Pulmonary artery endothelial cell (primary cell): ENCODE data around the gene ABCA1. TPM values are rescaled to one million over a fixed set of nuclear protein-coding genes. Genes with fewer than 3 reads are reported as not detected.
"Not testable (repeated sequence)": the region's sequence is repeated elsewhere in the genome, so short reads cannot be mapped to it uniquely, and the experiment has no call there.

Experiments
- DNase-seq: peaks from one replicate; pipeline ENCODE4 v3.0.0-alpha.2; 2011; ENCODE audit warnings: low read depth, low spot score
- total RNA-seq: library from RNA; depleted of rRNA; stranded (reverse); fragments of >200 nt; gene quantifications from 2 replicates; pipeline ENCODE4 v1.2.3, GENCODE V29; 2014

The ABCA1 gene, protein sequence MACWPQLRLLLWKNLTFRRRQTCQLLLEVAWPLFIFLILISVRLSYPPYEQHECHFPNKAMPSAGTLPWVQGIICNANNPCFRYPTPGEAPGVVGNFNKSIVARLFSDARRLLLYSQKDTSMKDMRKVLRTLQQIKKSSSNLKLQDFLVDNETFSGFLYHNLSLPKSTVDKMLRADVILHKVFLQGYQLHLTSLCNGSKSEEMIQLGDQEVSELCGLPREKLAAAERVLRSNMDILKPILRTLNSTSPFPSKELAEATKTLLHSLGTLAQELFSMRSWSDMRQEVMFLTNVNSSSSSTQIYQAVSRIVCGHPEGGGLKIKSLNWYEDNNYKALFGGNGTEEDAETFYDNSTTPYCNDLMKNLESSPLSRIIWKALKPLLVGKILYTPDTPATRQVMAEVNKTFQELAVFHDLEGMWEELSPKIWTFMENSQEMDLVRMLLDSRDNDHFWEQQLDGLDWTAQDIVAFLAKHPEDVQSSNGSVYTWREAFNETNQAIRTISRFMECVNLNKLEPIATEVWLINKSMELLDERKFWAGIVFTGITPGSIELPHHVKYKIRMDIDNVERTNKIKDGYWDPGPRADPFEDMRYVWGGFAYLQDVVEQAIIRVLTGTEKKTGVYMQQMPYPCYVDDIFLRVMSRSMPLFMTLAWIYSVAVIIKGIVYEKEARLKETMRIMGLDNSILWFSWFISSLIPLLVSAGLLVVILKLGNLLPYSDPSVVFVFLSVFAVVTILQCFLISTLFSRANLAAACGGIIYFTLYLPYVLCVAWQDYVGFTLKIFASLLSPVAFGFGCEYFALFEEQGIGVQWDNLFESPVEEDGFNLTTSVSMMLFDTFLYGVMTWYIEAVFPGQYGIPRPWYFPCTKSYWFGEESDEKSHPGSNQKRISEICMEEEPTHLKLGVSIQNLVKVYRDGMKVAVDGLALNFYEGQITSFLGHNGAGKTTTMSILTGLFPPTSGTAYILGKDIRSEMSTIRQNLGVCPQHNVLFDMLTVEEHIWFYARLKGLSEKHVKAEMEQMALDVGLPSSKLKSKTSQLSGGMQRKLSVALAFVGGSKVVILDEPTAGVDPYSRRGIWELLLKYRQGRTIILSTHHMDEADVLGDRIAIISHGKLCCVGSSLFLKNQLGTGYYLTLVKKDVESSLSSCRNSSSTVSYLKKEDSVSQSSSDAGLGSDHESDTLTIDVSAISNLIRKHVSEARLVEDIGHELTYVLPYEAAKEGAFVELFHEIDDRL (N-terminal part only)
- 5.9 and 7.2 TPM in 2 replicates for total RNA-seq

DNA sequence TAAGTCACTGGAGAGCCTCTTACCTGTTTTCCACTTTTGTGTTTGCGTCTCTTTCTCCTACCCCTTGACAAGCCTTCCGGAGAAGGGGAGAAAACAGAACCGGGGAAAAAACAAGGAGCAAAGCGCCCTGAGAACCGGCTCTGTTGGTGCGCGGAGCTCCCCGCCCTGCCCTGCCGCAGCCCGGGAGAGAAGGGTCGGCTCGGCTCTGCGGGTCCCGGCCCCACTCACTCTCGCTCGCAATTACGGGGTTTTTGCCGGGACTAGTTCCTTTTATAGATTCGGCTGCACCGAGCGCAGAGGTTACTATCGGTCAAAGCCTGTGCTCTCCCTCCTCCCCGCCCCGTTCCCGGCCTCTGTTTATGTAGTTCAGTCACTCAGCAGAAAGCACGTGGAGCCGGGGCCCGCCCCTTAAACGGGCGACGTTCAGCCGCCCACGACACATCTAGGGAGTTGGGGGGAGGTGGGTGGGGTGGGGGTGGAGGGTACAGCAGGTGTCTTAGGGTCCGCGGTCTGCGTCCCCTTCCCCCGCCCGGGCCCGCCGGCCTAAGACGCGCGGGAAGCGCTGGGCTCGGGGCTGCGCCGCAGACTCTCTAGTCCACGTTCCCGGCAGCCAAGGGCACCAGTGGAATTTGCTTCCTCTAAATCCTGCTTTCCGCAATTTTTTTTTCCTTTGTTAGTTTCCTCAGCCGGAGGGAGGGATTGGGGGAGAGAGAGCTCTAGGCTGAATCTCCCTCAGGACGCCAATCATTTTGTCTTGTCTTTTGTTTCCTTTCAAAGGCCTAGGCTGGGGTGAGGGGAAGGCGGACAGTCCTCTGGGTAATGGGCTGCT, at the start of gene ABCA1:
Gene ABCA1 (minus strand): TSS at position 244 of the 829 bp plus-strand sequence. CDS start 24,476 bp downstream, outside the sequence.
- peak; percentile 43 for DNase-seq

DNA sequence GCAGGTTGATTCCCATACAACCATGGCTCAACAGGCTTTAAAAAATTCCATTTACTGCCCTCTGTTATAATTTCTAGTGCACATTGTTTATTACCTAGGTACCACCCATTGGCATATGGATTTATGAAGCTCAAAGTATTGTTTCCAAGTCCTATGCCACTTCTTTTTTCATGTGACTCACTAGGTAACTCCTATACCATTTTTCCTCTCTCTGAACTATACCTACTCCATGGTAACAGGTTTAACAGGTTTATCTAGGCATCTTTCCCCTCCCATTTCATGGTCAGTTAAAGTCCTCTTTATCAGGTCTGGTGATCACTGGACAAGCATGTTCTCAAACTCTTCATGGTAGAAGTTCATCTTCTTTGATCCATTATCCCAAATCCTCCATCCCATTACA, 49.6 kb upstream of the ABCA1 start:
- no peak for DNase-seq

DNA sequence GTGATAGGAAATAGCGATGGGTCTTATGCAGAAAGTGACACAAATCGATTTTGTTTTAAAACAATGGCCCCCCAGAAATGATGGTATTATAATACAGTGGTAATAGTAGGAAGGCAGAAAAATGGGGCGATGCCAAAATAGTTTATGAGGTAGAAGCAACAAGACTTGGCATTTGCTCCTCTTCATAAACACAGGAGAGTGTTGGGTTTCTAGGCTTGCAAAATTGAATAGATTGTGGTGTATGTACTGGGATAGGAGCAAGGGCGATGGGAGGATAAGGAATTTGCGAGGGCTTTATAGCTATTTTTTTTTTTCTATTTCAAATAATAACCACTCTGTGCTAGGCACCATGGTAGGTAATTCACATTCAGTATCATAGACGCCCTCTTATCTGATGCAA, 49.2 kb upstream of the ABCA1 start:
- no peak for DNase-seq

DNA sequence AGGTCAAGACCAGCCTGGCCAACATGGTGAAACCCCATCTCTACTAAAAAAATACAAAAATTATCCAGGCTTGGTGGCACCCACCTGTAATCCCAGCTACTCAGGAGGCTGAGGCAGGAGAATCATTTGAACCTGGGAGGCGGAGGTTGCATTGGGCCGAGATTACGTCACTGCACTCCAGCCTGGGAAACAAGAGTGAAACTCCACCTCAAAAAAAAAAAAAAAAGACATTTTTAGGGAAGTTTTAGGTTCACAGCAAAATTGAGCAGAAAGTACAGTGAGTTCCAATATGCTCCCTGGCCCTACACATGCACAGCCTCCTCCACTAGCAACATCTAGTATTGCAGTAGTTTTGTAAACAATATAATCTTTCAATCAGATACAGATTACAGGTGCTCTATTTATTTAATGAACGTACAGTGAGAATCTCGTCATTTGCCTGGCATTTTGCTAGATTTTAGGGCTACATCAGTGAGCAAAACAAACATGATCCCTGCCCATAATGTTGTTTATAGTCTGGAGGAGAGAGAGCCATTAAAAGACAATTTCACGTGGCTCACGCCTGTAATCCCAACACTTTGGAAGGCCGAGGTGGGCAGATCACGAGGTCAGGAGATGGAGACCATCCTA, 48.1 kb upstream of the ABCA1 start:
- not testable (repeated sequence) for DNase-seq

DNA sequence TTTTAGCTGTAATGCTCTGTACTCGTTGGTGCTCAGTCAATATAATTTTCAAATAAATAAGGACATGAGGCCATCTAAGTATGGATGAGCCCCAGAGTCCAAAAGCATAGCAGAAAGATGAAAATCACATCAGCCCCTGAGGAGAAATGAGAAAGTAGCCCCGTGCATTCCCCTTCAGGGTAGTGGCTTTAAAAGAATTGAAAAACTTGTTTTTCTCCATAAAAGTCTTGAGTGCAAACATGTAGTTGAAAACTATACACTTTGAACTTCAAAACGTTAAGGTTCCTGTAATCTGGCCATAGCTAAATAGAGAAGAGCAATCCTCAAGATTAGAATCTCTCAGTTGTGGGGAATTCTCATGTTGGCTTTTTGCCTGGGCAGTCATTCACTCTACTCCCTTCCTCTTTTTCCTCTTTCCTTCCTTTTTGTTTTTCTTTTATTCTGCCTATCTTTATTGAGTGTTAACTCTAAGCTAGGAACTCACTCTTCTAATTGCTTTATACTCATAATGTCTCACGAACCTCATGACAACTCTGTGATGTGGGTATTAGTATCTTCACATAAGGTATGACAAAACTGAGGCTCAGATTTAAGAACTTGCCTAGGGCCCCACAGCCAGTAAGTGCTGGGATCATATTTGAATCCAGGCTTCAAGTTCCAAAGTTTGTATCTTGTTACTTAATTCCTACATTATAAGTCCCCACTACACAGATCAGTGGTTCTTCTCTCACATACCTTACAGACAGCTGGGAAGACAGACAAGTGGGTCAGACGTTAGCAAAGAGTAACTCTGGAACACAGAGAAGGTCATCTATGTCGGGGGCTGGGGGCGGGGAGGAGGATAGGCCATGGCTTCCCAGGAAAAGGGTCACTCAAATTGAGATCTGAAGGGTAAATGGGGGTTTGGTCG, 46.4 kb upstream of the ABCA1 start:
- no peak for DNase-seq

DNA sequence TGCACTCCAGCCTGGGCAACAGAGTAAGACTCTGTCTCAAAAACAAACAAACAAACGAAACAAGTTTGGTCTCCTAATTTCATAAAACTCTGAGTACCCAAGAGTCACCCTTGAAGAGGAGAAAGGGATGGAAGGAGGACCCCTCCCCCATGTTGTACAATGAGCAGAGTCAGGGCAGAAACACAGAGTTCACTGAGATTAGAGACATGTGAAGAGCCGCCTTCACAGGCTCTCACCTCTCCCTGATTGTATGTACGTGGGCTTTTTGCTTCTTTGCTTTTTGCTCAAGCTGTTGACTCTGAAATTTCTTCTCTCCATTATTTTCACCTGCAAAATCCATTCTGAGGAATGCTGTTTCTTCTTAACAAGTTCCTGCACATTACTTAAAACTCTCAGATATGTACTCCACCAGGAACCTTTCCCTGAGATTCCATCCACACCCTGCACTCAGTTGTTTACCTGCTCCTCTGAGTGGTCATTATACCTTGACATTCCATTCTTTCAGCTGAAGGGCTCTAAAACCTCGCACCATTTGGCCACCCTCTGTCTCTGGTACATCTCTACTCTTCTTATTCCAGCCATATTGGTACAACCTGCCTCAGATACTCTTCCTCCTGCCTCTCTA, 44.4 kb upstream of the ABCA1 start:
- DNase-seq, result no peak

DNA sequence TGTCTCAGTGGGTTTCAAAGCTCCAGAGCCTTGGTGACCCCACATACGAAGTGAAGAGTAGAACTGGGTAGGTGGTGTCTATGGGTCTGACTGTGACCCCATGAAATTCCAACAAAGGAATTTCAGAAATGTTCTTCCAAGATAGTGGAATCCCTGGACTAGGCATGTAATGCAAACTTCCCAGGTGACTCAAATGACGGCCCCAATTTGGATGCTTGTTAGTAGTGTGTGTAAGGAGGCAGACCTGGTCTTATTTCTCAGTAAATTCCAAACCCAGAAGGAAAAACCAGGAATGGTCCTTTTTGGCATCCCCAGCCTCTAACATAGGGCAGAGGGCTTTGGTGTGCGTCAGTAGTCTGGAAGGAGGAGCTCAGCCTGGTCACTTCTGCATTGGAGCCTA, 43.6 kb upstream of the ABCA1 start:
- no peak for DNase-seq

DNA sequence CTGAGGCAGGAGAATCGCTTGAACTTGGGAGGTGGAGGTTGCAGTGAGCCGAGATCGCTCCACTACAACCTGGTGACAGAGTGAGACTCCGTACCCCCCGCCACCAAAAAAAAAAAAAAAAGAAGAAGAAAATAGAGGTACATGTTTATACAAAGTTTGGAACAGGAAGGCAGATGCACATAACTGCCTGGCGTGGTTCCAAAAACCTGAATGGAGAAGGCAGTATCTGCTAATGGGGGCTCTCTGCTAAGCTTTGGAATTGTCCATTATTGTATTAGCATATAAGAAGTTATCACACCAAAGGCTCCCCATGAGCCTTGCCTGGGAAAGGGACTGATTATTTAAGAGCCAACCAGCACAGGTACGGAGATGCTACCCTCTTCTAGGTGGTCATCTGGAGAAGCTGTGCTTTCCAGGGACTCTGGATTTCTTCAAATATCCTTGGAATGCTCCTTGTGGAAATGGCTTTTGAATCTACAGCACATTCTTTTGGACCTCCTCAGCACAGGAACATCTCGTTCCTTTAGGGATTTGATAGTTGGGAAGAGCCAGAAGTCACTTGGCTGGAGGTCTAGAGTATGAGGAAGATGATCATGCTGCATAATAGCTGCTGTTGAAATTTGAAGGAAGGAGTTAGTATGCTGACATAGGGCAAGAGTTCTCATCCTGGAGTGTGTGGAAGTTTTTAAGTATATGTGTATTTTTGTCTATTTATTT, 42.5 kb upstream of the ABCA1 start:
- DNase-seq, result no peak

DNA sequence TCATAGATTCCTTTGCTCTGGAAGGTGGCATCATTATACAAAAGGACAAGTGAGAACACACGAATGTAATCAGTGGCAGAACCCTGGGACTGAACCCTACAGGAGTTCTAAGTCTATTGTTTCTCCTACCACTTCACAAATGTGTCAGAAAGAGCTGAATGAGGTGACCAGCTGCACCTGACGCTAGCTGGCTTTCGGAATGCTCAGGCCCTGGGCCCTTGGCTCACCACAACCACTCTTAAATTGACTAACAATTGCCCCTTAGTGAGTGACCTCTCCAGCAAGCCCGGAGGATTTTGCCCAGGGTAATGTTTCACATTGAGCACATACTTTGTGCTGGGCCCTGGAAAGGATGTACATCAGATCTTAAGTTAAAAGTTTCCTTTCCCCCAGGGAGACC, 41.2 kb upstream of the ABCA1 start:
- DNase-seq, result no peak

DNA sequence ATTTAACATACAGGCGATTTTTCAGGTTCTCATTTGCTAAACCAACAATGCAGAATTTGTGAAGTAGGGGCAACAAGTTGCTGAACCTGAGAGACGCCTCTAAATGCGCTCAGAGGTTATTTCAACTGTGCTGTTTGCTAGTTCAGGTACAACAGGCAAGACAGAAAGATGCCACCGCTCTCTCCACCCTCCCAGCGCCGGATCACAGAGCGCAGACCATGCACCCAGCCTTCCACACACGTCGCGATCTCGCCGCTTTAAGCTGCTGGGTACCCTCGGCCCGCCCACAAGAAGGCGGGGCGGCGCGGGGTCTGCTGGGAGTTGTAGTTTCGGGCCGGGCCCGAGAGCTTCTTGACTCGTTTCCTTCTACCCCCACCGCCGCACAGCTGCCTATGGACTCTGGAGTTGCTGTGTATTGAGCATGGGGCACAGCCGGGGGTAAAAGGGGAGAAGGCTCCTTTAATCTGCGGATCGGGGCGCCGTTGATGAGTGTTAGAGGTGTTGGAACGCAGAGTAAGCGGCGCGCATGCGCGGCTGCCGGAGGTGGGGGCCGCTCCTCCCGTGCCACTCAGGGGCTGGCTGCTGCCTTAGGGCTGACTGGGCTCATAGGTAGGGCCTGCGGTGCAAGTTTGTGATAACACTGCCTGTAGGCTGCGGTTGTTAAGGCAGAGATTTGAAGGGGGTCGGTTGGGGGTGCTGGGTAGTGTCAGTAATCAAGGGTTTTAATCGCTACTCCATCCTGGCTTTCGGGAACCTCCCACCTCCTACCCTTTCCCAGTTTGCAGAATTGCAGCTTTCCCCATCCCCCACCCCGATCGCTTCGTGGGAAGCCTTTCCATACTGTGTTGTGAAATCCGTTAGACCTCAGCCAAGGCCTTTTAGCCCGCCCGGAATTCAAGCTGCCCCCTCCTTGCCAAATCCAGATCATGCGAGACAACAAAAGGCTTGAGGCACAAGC, 40.3 kb upstream of the ABCA1 start:
- DNase-seq, result peak; percentile 32

DNA sequence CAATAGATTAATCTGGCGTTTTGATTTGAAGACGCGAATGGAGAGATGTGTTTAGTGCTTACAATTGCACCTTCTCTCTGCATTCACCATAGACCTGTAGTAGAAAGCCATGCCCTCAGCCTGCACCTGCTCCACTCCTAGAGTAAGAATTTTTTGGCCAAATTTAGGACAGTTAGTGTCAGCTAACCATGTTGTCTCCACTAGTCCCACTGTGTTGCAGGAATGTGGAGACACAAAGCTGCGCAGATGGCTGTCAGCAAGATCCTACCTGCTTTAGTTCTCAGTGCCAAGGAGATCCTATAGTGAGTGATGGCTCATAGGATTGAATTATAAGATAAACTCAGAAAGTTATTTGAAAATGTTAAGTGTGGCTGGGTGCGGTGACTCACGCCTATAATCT, 35.1 kb upstream of the ABCA1 start:
- DNase-seq, result no peak

DNA sequence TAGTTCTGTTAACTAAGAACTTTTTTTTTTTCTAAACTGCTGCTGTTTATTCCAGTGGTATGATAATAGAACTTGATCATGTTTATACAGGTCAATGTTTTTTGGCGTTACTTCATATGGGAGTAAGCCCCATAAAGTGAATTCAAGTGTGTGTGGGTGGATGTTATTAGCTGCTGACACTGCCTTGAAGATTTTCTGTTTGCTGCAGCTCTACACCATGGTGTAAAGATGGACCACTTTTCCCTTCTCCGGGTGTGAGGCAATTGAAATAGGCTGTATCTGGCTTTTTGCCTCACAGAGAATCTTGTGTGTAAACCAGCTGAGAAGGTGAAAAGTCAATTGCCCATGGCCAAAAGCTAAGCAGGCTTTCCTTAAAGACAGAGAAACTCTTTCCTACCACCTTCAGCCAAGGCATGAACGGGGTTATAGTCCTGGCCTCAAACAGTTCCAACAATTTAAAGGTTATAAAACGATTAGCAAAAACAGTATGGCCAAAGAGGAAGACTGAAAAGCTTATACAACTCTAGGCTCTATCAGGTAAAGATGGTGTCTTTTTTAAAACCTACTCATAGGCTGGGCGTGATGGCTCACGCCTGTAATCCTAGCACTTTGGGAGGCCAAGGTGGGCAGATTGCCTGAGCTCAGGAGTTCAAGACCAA, 33.9 kb upstream of the ABCA1 start:
- DNase-seq, result no peak

DNA sequence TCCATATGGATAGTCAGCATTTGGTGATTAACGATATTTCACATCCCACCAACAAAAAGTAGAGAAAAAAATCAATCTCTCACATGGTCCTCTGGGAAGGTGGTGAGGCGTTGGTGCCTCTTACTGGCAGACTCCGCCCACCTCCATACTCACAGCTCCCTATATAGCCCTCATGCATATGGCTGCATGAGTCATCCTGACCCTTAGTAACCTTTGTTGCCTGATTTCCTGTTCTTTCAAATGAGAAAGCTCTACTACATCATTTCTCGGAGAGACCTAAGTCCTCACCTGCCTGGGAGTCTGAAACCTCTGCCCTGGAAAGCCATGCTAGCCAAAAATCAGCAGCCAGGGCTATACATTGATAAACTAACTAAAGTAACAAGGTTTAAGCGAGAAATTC, 33.3 kb upstream of the ABCA1 start:
- no peak for DNase-seq

DNA sequence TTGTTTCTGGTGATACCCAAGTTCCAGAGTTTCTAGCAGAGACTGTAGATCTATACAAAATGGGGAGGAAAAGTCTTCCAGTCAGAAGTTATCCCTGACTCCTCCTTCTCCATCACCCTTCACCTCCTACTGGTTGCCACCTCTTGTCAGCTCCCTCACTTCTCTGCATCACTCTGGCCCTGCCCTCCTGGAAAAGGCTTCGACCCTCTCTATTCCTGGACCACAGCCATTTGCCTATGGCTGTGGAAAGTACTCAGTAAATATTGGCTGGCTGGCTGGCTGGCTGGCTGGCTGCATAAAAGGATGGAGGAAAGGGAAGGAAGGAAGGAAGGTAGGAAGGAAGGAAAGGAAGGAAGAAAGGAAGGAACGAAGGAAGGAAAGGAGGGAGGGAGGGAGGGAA, 32.7 kb upstream of the ABCA1 start:
- DNase-seq, result no peak

DNA sequence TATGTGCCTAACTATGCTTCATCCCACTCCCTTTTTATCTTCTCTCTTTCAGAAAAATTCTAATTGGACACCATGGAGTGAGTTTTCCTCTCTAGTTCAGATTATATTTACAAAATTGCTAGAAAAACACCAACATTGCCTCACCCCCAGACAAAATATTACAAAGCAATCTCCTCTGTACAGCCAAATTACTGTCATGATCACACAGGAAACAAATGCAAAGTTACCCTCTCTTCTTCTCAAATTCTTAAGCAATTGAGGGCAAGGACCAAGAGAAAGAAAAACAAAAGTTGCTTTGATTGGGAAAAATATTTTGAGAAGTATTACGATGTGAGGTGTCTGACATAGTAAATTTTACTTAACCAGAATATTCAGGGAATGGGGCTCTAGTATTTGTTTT, 30.8 kb upstream of the ABCA1 start:
- DNase-seq, result no peak

DNA sequence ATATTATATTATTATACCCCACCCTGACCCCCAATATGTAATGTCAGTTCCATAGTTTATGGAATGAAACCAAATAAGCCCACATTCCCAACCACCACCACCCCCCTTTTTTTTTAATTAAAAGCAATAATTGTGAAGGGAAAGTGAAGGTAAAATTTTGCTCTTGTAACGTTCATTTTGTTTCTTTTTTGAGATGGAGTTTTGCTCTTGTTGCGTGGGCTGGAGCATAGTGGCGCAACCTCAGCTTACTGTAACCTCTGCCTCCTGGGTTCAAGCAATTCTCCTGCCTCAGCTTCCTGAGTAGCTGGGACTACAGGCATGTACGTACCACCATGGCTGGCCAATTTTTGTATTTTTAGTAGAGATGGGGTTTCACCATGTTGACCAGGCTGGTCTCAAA, 30.1 kb upstream of the ABCA1 start:
- not testable (repeated sequence) for DNase-seq

DNA sequence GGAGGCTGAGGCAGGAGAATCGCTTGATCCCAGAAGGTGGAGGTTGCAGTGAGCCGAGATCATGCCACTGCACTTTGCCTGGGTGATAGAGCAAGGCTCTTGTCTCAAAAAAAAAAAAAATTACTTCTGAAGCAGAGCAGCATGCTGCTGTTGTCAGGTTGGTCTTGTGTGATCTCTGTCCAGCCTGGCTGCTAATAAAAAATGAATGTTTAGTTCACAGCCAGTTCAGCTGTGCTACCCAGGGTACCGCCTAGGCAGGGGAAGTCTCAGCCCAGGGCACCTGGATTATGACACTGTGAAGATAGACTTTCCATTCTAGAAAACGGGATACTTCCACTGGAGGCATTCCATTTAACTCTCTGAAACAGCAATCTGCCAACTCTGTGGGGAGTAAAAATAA, 23.5 kb upstream of the ABCA1 start:
- DNase-seq, result no peak
